Measurements from ENCODE around the gene RUNX1. TPM values are rescaled to one million over a fixed set of nuclear protein-coding genes. Genes with fewer than 3 reads are reported as not detected.

Gene RUNX1
- total and polyA plus RNA-seq, 2 of the 13 experiments (the other 11 are each of a cell fraction or from before 2014, with no cell fraction given), result 5.4 to 6.4 TPM

DNA sequence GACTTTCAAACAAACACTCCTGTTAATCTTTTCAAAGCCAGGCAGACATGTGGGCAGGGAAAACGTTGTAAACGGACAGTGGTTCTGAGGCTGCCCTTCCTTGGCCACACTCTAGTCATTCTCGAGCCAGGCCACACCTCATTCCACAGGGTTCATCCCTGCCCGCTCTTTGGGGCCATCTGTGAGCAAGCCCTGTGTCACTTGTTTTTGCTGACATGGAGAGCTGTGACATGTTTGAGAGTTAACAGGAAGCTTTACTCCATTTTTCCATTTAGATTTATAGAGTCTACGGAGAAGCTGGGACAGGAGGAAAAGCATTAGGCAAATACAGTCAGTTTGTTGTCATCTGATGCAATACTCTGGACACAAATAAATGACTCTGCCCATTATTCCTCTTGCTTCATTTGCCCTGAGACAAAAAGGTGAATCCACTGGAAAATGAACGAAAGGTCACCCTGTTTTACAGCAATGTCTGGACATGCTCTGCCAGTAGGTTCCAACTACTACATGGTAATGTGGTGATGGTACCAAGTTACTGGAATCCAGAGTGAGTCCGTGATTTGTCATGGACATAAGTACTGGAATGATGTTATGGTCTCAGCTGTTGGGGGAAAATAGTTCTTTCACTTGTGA, 253.4 kb downstream of the RUNX1 start (continued):
- TF ChIP-seq UBTF (CRISPR knock-in tag; IDR thresholded peaks at IDR 0.05), result peak; percentile 33; the same call in 1 of the 2 replicates
- TF ChIP-seq LCORL (IDR thresholded peaks at IDR 0.05), result no peak
- TF ChIP-seq LCORL (CRISPR knock-in tag; IDR thresholded peaks at IDR 0.05), result peak; percentile 30; the same call in 1 of the 2 replicates
- peak; percentile 12; the same call in 1 of the 2 replicates for TF ChIP-seq CREM (IDR thresholded peaks at IDR 0.05)
- no peak for TF ChIP-seq CREM (CRISPR knock-in tag; IDR thresholded peaks at IDR 0.05)
- TF ChIP-seq ZNF792 (CRISPR knock-in tag; IDR thresholded peaks at IDR 0.05), result 0 out of 2 replicates have a peak, but pooled peaks have one; percentile 10
- peak; percentile 59 for TF ChIP-seq BCL6 (CRISPR knock-in tag; IDR thresholded peaks at IDR 0.05)
- peak; percentile 24; the same call in 1 of the 2 replicates for TF ChIP-seq FOXJ3 (CRISPR knock-in tag; IDR thresholded peaks at IDR 0.05; ENCODE audit: borderline replicate concordance)
- TF ChIP-seq THAP11 (CRISPR knock-in tag; IDR thresholded peaks at IDR 0.05), result no peak
- TF ChIP-seq FOSL2 (CRISPR knock-in tag; IDR thresholded peaks at IDR 0.05), result peak; percentile 75
- TF ChIP-seq RELA (CRISPR knock-in tag; IDR thresholded peaks at IDR 0.05), result no peak
- TF ChIP-seq KDM5B (CRISPR knock-in tag; IDR thresholded peaks at IDR 0.05; ENCODE audit: borderline replicate concordance), result no peak
- peak; percentile 69; the same call in 1 of the 2 replicates for TF ChIP-seq FOXP1 (IDR thresholded peaks at IDR 0.05)
- peak; percentile 81 for TF ChIP-seq FOXP1 (CRISPR knock-in tag; IDR thresholded peaks at IDR 0.05)
- peak; percentile 75 for TF ChIP-seq PPARG (CRISPR knock-in tag; conservative IDR thresholded peaks at IDR 0.05)
- TF ChIP-seq DPF2 (CRISPR knock-in tag; IDR thresholded peaks at IDR 0.05; ENCODE audit: borderline replicate concordance, low read depth), result 0 out of 2 replicates have a peak, but pooled peaks have one; percentile 39
- TF ChIP-seq, protein P1, sequence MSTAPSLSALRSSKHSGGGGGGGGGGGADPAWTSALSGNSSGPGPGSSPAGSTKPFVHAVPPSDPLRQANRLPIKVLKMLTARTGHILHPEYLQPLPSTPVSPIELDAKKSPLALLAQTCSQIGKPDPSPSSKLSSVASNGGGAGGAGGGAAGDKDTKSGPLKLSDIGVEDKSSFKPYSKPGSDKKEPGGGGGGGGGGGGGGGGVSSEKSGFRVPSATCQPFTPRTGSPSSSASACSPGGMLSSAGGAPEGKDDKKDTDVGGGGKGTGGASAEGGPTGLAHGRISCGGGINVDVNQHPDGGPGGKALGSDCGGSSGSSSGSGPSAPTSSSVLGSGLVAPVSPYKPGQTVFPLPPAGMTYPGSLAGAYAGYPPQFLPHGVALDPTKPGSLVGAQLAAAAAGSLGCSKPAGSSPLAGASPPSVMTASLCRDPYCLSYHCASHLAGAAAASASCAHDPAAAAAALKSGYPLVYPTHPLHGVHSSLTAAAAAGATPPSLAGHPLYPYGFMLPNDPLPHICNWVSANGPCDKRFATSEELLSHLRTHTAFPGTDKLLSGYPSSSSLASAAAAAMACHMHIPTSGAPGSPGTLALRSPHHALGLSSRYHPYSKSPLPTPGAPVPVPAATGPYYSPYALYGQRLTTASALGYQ (CRISPR knock-in tag; IDR thresholded peaks at IDR 0.05), result 0 out of 2 replicates have a peak, but pooled peaks have one; percentile 24
- TF ChIP-seq MAFK (conservative IDR thresholded peaks at IDR 0.05 in 1 of 2, IDR thresholded peaks at IDR 0.05 in 1 of 2; ENCODE audit: low read length in 2 of 2), result peak; percentile 38 to 53; a peak in 3 of 4 replicates
- TF ChIP-seq SOX6 (IDR thresholded peaks at IDR 0.05), result no peak
- peak; percentile 90 for TF ChIP-seq SOX6 (CRISPR knock-in tag; IDR thresholded peaks at IDR 0.05)
- peak; percentile 57 for TF ChIP-seq POGZ (CRISPR knock-in tag; IDR thresholded peaks at IDR 0.05)
- TF ChIP-seq PATZ1 (CRISPR knock-in tag; IDR thresholded peaks at IDR 0.05), result peak; percentile 40; the same call in 1 of the 2 replicates
- TF ChIP-seq ZFY (CRISPR knock-in tag; IDR thresholded peaks at IDR 0.05), result peak; percentile 42; the same call in 1 of the 2 replicates
- no peak for TF ChIP-seq SOX13 (IDR thresholded peaks at IDR 0.05)
- peak in 1 of 2 experiments; percentile 82; a peak in 2 of 4 replicates for TF ChIP-seq SOX13 (CRISPR knock-in tag; conservative IDR thresholded peaks at IDR 0.05 in 1 of 2, IDR thresholded peaks at IDR 0.05 in 1 of 2)
- TF ChIP-seq TBX2 (CRISPR knock-in tag; IDR thresholded peaks at IDR 0.05; ENCODE audit: borderline replicate concordance), result 0 out of 2 replicates have a peak, but pooled peaks have one; percentile 28
- TF ChIP-seq ZNF501 (CRISPR knock-in tag; IDR thresholded peaks at IDR 0.05), result no peak
- TF ChIP-seq KMT2B (CRISPR knock-in tag; IDR thresholded peaks at IDR 0.05), result no peak

Data from HepG2 (cell line).